HuH-7.5 (cell line): Measurements from ENCODE around the gene TWIST2.

Experiments
- DNase-seq: peaks from one replicate; pipeline ENCODE4 v3.0.0; 2011; ENCODE audit warnings: low spot score

Gene TWIST2

DNA sequence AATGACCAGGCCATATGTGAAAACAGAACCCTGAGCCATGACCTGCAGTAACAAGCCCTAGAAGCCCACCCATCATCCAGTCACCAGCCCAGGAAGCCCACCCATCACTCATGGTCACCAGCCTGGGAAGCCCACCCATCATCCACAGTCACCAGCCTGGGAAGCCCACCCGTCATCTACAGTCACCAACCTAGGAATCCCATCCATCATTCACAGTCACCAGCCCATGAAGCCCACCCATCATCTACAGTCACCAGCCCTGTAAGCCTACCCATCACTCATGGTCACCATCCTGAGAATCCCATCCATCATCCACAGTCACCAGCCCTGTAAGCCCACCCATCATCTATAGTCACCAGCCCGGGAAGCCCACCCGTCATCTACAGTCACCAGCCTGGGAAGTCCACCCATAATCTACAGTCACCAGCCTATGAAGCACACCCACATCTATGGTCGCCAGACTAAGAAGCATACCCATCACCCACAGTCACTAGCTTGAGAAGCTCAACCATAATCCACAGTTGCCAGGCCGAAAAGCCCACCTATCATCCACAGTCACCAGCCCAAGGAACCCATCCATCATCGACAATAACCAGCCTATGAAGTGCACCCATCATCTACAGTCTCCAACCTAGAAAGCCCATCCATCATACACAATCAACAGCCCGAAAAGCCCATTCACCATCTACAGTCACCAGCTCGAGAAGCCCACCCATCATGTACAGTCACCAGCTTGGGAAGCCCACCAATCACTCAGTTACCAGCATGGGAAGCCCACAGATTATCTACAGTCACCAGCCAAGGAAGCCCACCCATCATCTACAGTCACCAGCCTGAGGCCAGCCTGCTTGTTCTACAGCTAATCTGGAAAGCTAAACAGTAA, 91.9 kb downstream of the TWIST2 start:
- DNase-seq: no peak

DNA sequence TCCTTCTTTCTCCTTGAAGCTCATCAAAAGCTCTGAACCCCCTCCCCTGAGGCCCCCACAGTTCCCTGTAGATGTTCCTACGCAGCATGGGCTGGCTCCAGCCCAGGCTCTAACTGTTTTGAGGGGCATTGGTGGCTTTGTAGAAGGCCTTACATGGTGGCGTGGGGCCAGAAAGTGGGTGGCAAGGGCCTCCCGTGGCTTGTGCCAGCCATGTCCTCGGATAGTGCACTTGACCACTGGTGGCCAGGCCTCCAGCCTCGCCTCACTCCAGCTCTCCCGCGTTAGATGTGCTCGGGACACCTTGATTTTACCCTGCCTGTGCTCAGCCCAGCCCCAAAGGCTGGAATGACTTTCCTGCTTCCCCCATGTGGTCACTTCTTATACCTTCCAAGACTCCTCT, 92.9 kb downstream of the TWIST2 start:
- no peak for DNase-seq

DNA sequence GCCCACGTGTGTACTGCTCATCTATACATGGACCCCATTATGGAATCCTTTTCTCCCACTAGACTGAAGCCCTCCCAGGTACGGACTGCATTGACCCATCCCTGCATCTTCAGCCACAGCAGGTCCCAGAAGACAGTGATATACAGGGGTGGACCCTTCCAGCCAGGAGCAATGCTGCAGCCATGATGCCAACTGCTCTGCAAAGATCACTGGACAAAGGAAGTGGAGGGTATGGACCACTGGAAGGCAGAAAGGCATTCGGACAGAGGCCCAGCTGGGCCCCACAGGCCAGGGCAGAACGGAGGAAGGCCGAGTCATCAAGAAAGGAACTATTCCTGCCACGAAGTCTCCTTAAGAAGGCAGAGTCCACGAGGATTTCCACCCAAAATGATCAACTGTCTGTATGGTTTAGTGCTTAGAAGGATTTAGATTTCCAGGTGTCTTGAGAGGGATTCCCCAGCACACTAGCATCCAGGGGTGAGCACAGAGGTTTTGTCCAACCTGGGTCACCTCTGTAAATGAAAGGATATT, 93.4 kb downstream of the TWIST2 start:
- DNase-seq: no peak

DNA sequence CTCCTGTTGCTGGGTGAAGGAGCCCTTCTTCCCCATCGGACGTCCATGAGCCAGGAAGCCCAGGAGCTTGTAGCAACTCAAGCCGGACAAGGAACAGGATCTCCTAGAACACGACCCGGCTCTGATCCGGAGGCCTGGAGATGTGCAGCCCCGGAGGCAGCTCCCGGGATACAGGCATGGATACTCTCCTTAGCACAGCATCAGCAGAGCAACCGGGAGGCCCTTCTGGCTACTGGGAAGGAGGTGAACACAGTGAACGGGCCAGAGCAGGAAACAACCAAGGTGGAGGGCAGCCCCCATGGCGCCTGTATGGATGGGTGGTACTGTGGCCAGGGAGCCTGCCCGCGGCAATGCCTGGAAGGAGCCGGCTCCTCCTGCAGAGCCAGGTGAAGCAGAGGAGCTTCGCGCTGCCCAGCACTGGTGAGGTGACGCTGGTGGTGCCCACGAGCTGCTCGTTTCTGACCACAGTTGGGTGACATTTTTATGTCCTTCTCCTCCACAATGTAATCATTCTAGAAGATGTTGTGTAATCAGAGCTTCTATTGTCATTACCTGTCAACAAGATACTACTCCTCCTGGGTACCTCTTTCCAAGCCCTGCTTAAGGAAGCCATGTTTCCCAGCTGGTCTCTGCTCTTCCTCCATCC, 94.3 kb downstream of the TWIST2 start:
- no peak for DNase-seq

DNA sequence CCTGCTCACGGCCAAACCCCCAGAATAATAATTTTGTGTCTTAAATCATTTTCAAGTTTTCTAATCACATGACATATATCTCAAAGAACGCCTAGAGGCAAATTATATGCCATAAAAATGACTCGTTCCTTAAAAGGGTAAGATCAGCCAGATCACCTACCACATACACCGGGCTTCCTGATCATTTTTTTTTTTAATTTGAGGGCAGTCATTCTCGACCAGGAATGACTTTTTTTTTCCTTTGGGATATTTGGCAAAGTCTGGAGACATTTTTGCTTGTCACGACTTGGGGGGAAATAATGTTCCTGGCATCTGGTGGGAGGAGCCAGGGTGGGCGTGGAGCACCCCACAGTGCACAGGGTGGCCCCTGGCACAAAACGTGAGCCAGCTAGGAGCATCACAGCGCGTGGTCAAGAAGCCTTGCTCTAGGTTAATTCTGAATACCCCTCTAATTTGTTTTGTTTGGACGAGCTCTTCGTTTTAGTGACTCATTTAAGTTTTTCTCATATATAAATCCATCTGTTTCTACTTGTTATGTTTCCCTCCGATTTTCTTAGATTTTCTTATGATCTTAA, 94.9 kb downstream of the TWIST2 start:
- DNase-seq: no peak

DNA sequence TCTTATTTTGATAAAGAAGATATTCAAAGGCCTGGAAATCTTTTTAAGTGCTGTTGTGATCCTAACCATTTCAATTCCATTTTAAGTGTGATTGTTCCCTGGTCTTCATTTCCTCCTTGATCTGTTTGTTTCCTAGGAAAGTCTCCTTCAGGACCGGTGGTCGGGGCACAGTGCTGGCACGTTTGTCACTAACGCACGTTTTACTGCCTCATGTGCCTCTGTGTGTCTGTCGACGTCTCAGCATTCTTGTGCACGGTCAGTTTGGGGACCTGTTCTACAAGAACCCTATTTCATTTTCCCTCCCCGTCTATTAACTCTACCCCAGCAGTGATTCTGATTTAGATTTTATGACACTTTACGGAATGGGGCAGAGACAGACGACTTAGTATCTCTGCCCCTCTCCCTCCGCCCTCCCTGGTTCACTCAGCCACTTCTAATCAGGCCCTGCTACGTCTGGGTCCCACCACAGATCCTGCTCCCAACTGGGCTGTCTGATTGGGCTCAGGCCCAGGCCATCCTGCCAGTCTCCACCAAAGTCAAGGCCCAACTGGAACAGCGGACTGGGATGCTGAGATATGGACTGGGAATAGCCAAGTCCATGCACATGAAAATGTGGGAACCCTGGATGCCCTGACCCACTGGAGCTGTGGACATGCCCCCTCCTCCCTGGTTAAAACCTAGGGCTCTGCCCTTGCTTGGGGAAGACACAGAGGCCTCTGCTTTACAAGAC, 95.6 kb downstream of the TWIST2 start:
- DNase-seq: no peak

DNA sequence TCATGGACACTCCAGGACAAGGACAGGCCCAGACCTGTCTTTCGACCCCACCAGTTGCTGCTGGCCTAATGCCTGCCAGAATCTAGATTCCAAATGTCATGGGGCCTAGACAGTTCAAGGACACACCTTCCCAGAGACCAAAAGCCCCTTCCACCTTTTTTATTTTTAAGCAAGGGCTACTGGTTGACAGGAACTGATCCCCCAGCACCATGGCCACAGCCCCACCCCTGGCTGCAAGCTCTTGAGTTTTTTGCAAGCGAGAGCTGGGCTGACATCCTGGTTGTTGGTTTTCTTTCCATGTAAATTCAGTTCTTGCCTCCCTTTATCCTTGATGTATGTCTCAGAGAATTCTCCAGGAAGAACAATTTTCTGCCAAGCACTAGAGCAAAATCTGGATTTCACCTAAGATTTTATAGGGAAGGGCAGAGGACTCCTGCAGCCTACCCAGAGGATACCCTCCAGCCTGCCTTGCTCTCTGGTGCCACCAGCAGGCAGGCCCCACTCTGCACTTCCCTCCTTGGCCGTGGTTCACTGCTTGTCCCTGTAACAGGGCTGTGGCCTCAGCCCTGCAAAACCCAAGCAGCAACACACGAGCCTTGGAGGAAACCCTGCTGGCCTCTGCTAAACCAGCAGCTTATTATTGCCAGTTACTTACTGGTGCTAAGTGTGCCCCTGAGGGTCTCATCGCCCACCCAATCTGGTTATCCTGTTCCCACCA, 97.7 kb downstream of the TWIST2 start:
- peak; percentile 27 for DNase-seq

DNA sequence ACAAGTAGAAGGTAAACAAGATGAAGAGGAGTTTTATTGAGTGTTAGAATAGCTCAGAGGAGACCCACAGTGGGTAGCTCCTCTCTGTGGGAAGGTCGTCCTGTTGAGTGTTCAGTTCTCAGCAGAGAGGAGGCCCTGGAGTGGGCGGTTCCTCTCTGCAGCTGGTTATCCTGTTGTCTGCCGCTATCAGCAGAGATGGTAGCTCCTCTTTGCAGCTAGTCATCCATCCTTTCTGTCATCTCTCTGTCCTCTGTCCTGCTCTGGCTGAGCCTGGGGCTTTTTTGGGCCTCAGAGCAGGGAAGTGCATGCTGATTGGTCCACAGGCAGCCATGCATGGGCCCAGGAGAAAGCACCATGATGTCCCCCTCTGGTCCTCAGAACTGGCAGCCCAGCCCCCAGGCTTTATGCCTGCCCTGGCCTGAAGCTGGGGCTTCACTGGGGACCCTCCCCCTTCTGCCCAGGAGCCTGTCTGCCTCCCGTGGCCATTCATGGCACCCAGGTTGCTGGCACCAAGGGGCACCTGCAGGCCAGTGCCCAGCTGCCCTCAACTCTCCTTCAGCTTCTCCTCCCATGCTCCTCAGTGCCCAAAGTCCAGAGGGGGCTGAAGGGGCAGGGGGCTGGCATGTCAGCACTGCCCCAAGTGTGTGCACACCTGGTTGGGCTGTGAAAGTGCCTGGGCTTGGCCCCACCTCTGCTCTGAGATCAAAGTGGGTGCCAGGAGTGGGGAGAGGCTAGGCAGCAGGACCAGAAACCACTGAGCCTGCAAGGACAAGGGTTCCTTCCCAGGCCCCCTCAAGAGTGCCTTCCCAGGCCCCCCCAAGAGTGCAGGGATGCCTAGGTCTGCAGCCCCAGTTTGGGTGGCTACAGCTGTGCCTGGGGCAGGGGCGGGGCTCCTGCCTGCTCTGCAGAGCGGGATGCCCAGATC, 98.7 kb downstream of the TWIST2 start:
- no peak for DNase-seq

DNA sequence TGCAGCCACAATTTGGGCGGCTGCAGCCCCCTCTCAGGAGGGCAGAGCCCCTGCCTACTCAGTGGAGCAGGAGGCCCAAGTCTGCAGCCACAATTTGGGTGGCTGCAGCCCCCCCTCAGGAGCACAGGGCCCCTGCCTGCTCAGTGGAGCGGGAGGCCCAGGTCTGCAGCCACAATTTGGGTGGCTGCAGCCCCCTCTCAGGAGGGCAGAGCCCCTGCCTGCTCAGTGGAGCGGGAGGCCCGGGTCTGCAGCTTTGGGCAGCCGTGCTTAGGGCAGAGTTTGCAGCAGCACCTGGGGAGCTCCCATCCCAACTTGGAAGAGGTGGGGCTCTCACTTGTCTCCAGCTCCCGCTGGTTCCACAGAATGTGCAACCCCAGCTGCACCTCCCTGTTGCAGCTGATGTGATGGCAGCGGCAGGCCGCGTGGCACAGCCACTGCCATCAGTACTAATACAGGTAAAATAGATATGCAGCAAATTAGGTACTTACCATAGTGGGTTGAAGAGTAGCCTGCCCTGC, 99.4 kb downstream of the TWIST2 start:
- no peak for DNase-seq

DNA sequence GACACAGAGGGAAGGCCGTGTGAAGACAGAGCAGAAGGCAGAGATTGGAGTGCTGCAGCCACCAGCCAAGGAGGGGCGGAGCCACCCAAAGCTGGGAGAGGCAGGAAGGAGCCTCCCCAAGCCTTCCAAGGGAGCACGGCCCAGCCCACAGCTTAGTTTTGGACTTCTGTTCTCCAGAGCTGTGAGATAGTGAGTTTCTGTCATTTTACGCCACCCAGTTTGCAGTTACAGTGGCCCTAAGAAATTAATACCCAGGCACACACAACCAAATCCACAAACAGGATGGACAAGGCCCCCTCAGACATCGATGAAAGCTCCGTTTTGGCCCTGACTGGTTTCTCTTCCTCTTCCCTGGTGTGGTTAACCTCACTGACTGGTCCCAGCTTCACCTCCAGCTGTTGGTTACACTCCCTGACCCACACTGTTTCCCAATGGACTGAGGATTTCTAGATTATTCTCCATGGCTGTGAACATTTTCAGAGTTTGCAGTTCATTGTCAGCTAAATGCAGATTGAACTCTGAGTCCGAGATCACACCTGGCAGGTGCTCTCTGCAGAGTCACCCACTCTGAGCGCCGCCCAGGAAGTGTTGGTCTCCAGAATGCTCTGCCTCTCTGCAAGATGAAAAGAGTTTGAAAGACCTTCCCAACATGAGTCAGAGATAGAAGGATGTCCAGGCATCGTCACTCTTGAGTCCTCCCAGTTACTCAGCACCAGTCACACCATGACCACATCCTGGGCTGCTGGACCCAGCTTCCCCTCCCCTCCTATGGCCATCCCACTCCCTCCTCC, 100.2 kb downstream of the TWIST2 start:
- no peak for DNase-seq

DNA sequence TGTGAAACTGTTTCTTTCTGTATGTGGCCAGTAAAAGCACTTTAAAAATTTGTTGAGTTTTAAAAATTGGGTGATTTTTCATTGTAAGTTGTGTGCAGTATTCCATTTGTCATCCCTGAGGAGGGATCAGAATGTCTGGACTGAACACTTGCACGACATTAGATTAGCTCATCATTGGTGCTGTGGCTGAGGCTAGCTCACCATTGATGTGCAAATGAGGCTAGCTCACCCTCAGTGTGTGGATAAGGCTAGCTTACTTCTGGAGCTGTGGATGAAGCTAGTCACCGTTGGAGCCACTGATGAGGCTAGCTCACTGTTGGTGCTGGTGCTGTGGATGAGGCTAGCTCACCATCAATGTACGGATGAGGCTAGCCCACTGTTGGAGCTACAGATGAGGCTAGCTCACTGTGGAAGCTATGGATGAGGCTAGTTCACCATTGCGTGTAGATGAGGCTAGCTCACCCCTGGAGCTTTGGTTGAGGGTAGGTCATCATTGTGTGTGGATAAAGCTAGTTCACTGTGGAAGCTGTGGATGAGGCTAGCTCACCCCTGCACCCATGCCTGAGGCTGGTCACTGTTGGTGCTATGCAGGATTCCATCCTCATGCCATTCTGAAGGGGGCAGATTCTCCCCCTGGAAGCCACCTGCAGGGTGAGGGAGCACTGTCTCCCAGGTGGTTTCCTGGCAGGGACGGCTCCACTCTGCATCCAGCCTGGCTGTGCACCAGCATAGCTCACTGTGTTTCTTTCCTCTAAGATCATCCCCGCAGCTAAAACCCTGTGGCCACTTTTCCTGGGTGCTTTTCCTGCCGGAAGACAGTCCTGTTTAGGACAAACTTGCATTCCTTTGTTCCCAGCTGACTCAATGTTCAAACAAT, 101.1 kb downstream of the TWIST2 start:
- DNase-seq: no peak

DNA sequence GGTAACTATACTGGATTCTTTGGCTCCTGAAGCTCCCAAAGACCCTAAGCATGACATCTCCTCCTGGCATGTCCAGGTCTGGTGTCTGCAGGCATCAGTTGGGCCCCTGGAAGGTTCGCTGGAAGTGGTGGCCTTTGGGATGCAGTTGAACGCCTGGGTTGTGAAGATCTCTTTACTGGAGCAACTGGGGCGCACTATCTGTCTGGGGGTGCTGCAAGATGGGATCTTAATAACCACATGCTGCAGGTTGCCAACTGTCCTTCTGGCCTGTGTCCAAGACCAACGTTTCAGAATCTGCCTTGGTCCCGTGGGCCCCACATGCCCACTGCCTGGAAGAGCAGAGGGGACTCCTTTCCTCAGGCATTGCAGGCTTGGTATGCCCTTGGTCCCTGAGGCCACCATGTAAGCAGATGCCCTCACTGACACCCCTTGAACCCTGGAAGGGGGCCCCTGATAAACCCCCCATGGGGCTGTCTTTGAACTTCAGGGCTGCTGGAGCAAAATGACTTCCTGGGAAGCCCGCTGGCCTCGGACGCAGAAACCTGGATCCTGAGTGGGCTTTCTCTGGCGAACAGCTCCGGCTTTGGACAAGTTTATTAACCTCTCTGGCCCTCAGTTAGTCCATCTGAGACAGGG, 101.9 kb downstream of the TWIST2 start:
- DNase-seq: no peak

DNA sequence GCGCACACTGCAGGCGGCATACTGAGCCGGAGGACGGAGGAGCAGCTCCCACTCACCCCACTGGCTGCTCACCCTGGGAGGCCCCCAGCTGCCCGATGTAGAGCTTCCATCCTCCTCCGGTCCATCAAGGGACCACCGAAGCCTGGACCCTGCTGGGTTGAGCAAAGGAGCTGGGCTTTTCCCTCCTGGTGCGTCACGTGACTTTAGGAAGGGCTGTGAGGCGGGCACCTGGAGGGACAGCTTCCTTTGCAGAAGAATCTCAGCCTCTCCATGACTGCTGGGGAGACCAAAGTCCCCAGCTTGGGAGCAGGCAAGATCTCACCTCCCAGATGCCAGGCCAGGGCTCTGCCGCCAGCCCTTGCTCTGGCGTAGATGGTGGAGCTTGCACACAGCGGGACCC, 102.7 kb downstream of the TWIST2 start:
- DNase-seq: no peak

DNA sequence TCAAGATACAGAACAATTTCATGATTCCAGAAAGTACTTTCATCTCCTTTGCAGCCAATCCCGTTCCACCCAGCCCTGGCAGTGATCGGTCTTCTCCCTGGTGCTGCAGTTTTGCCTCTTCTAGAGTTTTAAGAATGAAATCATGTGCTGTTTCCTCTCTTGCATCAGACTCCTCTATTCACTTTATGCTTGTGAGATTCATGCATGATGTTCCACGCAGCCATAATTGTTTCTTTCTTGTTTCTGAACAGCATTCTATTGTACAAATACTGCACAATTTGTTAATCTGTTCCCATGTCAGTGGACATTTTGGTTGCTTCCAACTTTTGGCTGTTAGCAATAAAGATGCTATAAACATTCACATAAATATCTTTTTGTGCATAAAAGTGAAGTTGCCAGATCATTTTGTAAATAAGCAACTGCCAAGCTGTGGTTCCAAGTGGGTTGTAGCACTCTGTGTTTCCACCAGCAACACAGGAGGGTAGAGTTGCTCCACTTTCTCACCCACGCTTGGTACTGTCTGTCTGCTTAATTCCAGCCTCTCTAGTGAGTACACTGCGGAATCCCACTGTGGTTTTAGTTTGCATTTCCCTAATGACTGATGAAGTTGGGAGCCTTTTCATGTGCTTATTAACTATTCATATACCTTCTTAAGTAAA, 104.5 kb downstream of the TWIST2 start:
- DNase-seq: no peak

DNA sequence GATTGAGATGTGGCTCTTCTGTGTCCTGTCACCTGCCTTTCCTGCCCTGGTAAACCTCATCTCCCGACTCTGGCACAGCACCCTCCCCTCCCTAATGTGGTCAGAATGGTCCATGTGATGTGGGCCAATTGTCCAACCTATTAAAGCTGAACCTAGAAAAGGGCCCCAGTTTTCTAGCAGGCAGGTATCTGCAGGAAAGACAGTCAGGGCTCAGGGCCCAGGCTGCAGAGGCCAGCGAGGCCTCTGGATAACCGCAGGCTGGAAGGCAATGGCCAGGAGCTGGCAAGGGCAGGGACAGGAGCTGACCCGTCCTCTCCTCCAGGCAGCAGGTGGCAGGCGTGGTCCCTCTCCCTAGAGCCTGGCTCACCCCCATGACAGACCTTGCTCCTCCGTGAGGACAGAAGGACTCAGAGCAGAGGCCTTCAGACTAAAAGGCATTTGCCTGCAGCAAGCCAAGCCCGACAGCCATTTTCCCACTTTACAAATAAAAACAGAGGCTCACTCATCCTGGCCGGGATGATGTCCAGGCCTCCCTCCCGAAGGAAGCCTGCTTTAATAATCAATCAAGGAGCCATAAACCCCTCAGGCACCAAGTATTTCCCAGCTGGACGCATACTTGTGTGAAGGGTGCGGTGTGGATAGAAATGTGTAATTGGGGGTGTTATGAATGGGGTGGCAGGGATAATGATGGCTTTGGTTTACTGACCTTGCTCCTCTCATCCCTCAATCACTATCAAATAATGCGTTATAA, 107.1 kb downstream of the TWIST2 start:
- no peak for DNase-seq

DNA sequence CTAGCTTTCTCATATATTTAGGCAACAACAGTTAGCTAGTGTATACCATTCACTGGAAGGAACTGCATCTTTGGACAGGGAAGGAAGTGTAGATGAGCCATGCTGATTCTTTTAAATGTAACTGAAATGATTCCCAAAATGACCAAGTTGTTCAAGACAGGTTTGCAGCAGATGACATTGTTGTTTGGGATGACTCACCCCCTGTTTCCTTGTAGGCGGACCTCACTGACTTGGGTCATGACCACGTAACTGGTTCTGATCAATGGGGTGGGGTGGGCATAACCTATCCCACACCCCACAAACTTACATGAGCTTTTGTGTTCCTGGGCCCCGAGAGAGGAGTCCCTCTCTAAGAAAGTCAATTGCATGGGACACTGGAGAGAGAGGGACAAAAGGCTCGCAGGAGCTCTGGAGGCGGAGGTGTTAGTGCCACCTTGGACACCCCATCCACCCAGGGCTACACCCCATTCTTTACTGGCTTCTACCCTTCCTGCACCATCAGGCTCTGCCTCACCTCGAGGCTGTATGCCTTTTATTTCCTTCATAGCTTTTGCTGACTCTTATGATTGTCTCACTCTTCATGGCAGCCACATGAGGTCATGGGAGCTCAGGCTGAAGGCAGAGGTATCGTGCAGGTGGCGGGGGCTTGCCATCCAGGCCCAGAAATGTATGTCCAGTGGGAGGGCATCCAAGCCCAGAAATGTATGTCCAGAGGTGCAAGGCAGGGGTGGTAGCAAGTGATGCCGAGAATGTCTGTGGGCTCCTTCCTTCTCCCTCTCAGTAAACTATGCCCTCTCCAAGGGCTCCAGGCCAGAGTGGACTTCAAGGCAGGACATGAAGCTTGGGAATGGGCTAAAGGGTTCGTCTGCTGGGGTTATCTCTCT, 108.0 kb downstream of the TWIST2 start:
- DNase-seq: no peak
